ENCODE data around the gene USPL1. TPM values are rescaled to one million over a fixed set of nuclear protein-coding genes. Genes with fewer than 3 reads are reported as not detected.

The USPL1 gene
- total RNA-seq, 1 donor from 2014 or later, result 33.1 TPM

- H3K36me3 ChIP-seq (ENCODE audit: control insufficient read depth, insufficient read depth, low read length), result no peaks in the 10 kb centered on the region
- no peak for DNase-seq (ENCODE audit: low read depth)
- no peak overlapping the region for H3K4me3 ChIP-seq (ENCODE audit: low read depth, low read length)
- H3K27me3 ChIP-seq (ENCODE audit: control insufficient read depth, insufficient read depth, low read length), result no peaks in the 10 kb centered on the region
- TF ChIP-seq CTCF (IDR thresholded peaks at IDR 0.05; ENCODE audit: insufficient read depth, low read length, poor library complexity, severe bottlenecking), result no peak
Measured at GRCh38 chr13:30675717-30676116, 58.0 kb downstream of the USPL1 start.

- TF ChIP-seq CTCF (IDR thresholded peaks at IDR 0.05; ENCODE audit: insufficient read depth, low read length, poor library complexity, severe bottlenecking), result peak; percentile 39
- Histone ChIP-seq H3K36me3 (ENCODE audit: control insufficient read depth, insufficient read depth, low read length) (no peaks in the 10 kb centered on the region), H3K4me3 (ENCODE audit: low read depth, low read length) (no peak overlapping the region), H3K27me3 (ENCODE audit: control insufficient read depth, insufficient read depth, low read length) (no peaks in the 10 kb centered on the region)
- no peak for DNase-seq (ENCODE audit: low read depth)
Measured at GRCh38 chr13:30676672-30677071, 59.0 kb downstream of the USPL1 start.

GRCh38 chr13:30679483-30680330, 62.0 kb downstream of the USPL1 start:
- peak; percentile 58 for TF ChIP-seq CTCF (IDR thresholded peaks at IDR 0.05; ENCODE audit: insufficient read depth, low read length, poor library complexity, severe bottlenecking)
- Histone ChIP-seq H3K4me3 (ENCODE audit: low read depth, low read length) (no peak overlapping the region), H3K36me3 (ENCODE audit: control insufficient read depth, insufficient read depth, low read length) (no peaks in the 10 kb centered on the region), H3K27me3 (ENCODE audit: control insufficient read depth, insufficient read depth, low read length) (no peaks in the 10 kb centered on the region)
- DNase-seq (ENCODE audit: low read depth), result no peak

- no peaks in the 10 kb centered on the region for H3K36me3 ChIP-seq (ENCODE audit: control insufficient read depth, insufficient read depth, low read length)
- DNase-seq (ENCODE audit: low read depth), result no peak
- no peaks in the 10 kb centered on the region for H3K27me3 ChIP-seq (ENCODE audit: control insufficient read depth, insufficient read depth, low read length)
- H3K4me3 ChIP-seq (ENCODE audit: low read depth, low read length), result no peak overlapping the region
- no peak for TF ChIP-seq CTCF (IDR thresholded peaks at IDR 0.05; ENCODE audit: insufficient read depth, low read length, poor library complexity, severe bottlenecking)
Measured at GRCh38 chr13:30681843-30682242, 64.1 kb downstream of the USPL1 start.

GRCh38 chr13:30685320-30685859, 67.7 kb downstream of the USPL1 start:
- no peak for DNase-seq (ENCODE audit: low read depth)
- Histone ChIP-seq H3K4me3 (ENCODE audit: low read depth, low read length) (no peak overlapping the region), H3K36me3 (ENCODE audit: control insufficient read depth, insufficient read depth, low read length) (no peaks in the 10 kb centered on the region), H3K27me3 (ENCODE audit: control insufficient read depth, insufficient read depth, low read length) (no peaks in the 10 kb centered on the region)
- TF ChIP-seq CTCF (IDR thresholded peaks at IDR 0.05; ENCODE audit: insufficient read depth, low read length, poor library complexity, severe bottlenecking), result no peak

All from kidney epithelial cell (primary cell).